ENCODE results near the gene TUBA4A.

DNA sequence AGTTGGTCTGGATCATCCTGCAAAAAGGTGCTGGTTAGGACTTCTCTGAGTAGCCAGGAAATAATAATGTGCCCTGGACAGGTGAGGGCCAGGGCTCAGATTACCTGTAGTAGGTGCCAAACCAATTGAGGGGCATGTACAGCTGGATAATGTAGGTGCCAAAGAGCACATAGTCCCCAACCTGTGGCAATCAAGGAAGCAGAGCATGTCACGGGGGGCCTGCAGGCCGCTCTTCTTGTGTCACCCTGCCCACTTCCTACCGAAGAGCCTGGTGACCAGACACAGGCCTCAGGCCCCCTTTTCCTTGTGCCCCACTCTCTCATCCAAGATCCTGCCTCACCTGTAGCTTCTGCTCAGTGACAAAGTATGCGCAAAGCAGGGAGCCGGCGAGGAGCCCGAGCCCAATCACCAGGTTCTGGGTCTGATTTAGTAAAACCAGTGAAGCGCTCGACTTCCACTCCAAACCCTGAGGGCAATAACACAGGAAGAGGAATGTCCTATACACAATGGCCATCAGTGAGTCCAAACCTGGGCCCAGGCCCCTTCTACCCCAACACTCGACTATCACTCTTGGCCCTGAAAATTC lies 40.1 kb downstream of the TUBA4A start:
- TF ChIP-seq CTCF (IDR thresholded peaks at IDR 0.05 in 8 of 11, conservative IDR thresholded peaks at IDR 0.05 in 3 of 11) (no peak), POLR2A (IDR thresholded peaks at IDR 0.05) (no peak), POLR2AphosphoS5 (IDR thresholded peaks at IDR 0.05) (no peak)

All from spleen (tissue), 7 donors.